SK-N-SH (cell line): ENCODE data around the gene RFWD3.

ENCODE experiments used
- GABPA ChIP-seq: IDR thresholded peaks from 2 replicates; pipeline ENCODE4 v1.4.0; 2012; ENCODE audit warnings: low read depth, mild to moderate bottlenecking
- JUND ChIP-seq: IDR thresholded peaks from 2 replicates; pipeline ENCODE4 v1.4.0; 2012
- NFIC ChIP-seq: IDR thresholded peaks from 2 replicates; pipeline ENCODE4 v1.4.0; 2012; ENCODE audit warnings: borderline replicate concordance
- POLR2AphosphoS5 ChIP-seq: IDR thresholded peaks from 2 replicates; pipeline ENCODE4 v1.6.1; 2012; ENCODE audit warnings: low read depth, low read length
- RFX5 ChIP-seq: IDR thresholded peaks from 2 replicates; pipeline ENCODE4 v1.6.1; 2012; ENCODE audit warnings: mild to moderate bottlenecking, improper control_type of control experiment, low read length
- SIN3A ChIP-seq: IDR thresholded peaks from 2 replicates; pipeline ENCODE4 v1.6.1; 2012; ENCODE audit warnings: low read depth, mild to moderate bottlenecking, low read length, moderate library complexity, borderline replicate concordance
- TAF1 ChIP-seq: IDR thresholded peaks from 2 replicates; pipeline ENCODE4 v1.6.1; 2012; ENCODE audit warnings: low read depth, mild to moderate bottlenecking, low read length, moderate library complexity, borderline replicate concordance
- TF ChIP-seq, protein P1 (sequence below): fragments of 200-600 bp; sonication (generic); IDR thresholded peaks from 2 replicates; pipeline ENCODE4 v1.6.1; 2017; ENCODE audit warnings: antibody characterized with exemption, mild to moderate bottlenecking, moderate library complexity
- TF ChIP-seq, protein P2 (sequence below): IDR thresholded peaks from 2 replicates; pipeline ENCODE4; 2012
- TF ChIP-seq, protein P3 (sequence below): fragments of 150-350 bp; IDR thresholded peaks from 2 replicates; pipeline ENCODE4 v1.6.1; 2017; ENCODE audit warnings: antibody characterized with exemption, low read length, low read depth, borderline replicate concordance
- TF ChIP-seq, protein P4 (sequence below): IDR thresholded peaks from 2 replicates; pipeline ENCODE4 v1.4.0; 2012; ENCODE audit warnings: low read depth, borderline replicate concordance
- TF ChIP-seq, protein P5 (sequence below): IDR thresholded peaks from 2 replicates; pipeline ENCODE4 v1.4.0; 2012; ENCODE audit warnings: low read depth

DNA sequence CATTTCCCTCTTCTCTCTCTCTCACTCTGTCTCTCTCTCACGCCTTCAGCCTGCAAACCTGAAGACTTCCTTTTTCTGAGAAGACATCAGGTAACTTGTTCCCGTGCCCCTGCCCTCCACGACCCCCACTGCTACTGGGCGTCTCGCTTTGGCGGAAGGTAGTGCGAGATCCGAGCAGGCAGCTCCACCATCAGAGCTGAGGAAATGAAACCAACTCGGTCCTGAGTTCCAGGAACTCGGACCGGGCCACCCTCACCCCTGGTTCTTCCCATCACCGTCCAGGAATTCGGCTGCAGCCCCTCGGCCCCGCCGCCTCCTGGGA lies 33.4 kb upstream of the RFWD3 start:
- TF ChIP-seq, protein P1, sequence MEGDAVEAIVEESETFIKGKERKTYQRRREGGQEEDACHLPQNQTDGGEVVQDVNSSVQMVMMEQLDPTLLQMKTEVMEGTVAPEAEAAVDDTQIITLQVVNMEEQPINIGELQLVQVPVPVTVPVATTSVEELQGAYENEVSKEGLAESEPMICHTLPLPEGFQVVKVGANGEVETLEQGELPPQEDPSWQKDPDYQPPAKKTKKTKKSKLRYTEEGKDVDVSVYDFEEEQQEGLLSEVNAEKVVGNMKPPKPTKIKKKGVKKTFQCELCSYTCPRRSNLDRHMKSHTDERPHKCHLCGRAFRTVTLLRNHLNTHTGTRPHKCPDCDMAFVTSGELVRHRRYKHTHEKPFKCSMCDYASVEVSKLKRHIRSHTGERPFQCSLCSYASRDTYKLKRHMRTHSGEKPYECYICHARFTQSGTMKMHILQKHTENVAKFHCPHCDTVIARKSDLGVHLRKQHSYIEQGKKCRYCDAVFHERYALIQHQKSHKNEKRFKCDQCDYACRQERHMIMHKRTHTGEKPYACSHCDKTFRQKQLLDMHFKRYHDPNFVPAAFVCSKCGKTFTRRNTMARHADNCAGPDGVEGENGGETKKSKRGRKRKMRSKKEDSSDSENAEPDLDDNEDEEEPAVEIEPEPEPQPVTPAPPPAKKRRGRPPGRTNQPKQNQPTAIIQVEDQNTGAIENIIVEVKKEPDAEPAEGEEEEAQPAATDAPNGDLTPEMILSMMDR = no peak
- TF ChIP-seq, protein P2, sequence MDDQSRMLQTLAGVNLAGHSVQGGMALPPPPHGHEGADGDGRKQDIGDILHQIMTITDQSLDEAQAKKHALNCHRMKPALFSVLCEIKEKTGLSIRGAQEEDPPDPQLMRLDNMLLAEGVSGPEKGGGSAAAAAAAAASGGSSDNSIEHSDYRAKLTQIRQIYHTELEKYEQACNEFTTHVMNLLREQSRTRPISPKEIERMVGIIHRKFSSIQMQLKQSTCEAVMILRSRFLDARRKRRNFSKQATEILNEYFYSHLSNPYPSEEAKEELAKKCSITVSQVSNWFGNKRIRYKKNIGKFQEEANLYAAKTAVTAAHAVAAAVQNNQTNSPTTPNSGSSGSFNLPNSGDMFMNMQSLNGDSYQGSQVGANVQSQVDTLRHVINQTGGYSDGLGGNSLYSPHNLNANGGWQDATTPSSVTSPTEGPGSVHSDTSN = no peak
- TF ChIP-seq, protein P3, sequence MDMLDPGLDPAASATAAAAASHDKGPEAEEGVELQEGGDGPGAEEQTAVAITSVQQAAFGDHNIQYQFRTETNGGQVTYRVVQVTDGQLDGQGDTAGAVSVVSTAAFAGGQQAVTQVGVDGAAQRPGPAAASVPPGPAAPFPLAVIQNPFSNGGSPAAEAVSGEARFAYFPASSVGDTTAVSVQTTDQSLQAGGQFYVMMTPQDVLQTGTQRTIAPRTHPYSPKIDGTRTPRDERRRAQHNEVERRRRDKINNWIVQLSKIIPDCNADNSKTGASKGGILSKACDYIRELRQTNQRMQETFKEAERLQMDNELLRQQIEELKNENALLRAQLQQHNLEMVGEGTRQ = no peak
- TF ChIP-seq TAF1 (no peak), NFIC (no peak), RFX5 (no peak), SIN3A (no peak), JUND (no peak), GABPA (no peak), POLR2AphosphoS5 (no peak)
- TF ChIP-seq, protein P4, sequence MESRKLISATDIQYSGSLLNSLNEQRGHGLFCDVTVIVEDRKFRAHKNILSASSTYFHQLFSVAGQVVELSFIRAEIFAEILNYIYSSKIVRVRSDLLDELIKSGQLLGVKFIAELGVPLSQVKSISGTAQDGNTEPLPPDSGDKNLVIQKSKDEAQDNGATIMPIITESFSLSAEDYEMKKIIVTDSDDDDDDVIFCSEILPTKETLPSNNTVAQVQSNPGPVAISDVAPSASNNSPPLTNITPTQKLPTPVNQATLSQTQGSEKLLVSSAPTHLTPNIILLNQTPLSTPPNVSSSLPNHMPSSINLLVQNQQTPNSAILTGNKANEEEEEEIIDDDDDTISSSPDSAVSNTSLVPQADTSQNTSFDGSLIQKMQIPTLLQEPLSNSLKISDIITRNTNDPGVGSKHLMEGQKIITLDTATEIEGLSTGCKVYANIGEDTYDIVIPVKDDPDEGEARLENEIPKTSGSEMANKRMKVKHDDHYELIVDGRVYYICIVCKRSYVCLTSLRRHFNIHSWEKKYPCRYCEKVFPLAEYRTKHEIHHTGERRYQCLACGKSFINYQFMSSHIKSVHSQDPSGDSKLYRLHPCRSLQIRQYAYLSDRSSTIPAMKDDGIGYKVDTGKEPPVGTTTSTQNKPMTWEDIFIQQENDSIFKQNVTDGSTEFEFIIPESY = no peak
- TF ChIP-seq, protein P5, sequence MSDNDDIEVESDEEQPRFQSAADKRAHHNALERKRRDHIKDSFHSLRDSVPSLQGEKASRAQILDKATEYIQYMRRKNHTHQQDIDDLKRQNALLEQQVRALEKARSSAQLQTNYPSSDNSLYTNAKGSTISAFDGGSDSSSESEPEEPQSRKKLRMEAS = no peak
